GM20000 (cell line): ENCODE results near the gene CCL7.

ENCODE experiments used
- DNase-seq: peaks from one replicate; pipeline ENCODE4 v3.0.0; 2012; ENCODE audit warnings: low spot score
- CTCF ChIP-seq: IDR thresholded peaks from 2 replicates; pipeline ENCODE4 v1.5.1; 2012; ENCODE audit warnings: mild to moderate bottlenecking, control low read depth; ENCODE audit errors: extremely low read depth, missing control alignments

Gene CCL7

GRCh38 chr17:34248511-34249024 is 21.5 kb upstream of the CCL7 start:
- DNase-seq, result no peak
- TF ChIP-seq CTCF, result no peak

GRCh38 chr17:34249061-34249460 is 21.0 kb upstream of the CCL7 start:
- DNase-seq, result no peak
- no peak for TF ChIP-seq CTCF

GRCh38 chr17:34249478-34249877 is 20.5 kb upstream of the CCL7 start:
- TF ChIP-seq CTCF, result no peak

GRCh38 chr17:34251186-34251585 is 18.8 kb upstream of the CCL7 start:
- TF ChIP-seq CTCF, result no peak
- no peak for DNase-seq

More at GRCh38 chr17:34249478-34249877, 20.5 kb upstream of the CCL7 start:
- no peak for DNase-seq

- no peak for TF ChIP-seq CTCF
- peak; percentile 55 for DNase-seq
Measured at GRCh38 chr17:34252095-34252443, 18.0 kb upstream of the CCL7 start.

- TF ChIP-seq CTCF, result no peak
- no peak for DNase-seq
Measured at GRCh38 chr17:34252444-34253138, 17.4 kb upstream of the CCL7 start.

- DNase-seq, result no peak
- TF ChIP-seq CTCF, result no peak
Measured at GRCh38 chr17:34253139-34253525, 16.9 kb upstream of the CCL7 start.
